ENCODE data around the gene GAA. TPM values are rescaled to one million over a fixed set of nuclear protein-coding genes. Genes with fewer than 3 reads are reported as not detected.

GAA gene
- total RNA-seq, 4 donors from 2014 or later = 42.1 to 131 (median 83.2) TPM

DNA sequence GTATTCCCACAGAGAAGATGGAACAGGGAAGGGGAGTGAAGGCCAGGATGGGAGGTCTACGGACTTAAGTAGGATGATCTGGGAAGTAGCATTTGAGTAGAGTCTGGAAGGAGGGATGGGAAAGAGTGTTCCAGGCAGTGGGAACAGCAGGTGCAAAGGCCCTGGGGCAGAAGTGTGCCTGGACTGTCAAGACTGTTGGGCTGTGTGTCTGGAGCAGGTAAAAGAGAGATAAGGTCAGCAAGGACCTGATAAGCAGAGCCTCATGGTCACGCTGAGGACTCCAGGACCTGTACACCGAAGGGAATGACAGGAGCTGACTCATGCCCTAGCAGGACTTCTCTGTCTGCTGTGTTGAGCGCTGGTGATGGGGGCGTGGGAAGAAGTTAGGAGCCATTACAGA, 67.7 kb downstream of the GAA start:
- 95 to 97% methylated on average over 5 of the region's 5 CpGs for WGBS, 2 donors
- Histone ChIP-seq H3K4me1 (no peaks in the 10 kb centered on the region), H3K36me3 (no peaks in the 10 kb centered on the region), H3K9me3 (no peaks in the 10 kb centered on the region), H3K27me3 (no peaks in the 10 kb centered on the region), H3K27ac (no peak overlapping the region), H3K4me3 (replicated peaks in 1 of 3) (no peak overlapping the region)
- intact Hi-C loops (cut with DNase I) = no loop called here
- no peak for TF ChIP-seq POLR2A (IDR thresholded peaks at IDR 0.05)
- TF ChIP-seq CTCF (IDR thresholded peaks at IDR 0.05) = no peak
- DNase-seq = no peak

MicroRNAs within 50 kb of the gene (microRNA counts, 767-probe panel; counts per million panel counts)
- microRNA hsa-miR-1268b = 0 counts per million in 2 donors

Small RNAs within 50 kb of the gene (microRNA-seq; reads per million reads assigned to microRNA genes)
- gene MIR1268B = not detected

Small RNAs within 50 kb of the gene (small RNA-seq; reads per million reads assigned to genes)
- gene AC087741.2 (not detected), gene MIR1268B (not detected)

Other genes with a start within 250 kb of the GAA start
- gene TBC1D16, start 65.7 kb upstream of the GAA start, total RNA-seq = 10 to 100 TPM; 25.4 to 32.2 (median 29.8) TPM
- 10 to 100 TPM in 2 of 4 donors, 1 to 10 TPM in 2; 6.7 to 17.3 (median 9.4) TPM for gene CCDC40, start 64.9 kb upstream of the GAA start, total RNA-seq
- 10 to 100 TPM; 42.9 to 79.8 (median 47.4) TPM for gene EIF4A3, start 45.5 kb downstream of the GAA start, total RNA-seq
- gene CARD14, start 68.4 kb downstream of the GAA start, total RNA-seq = 1 to 10 TPM in 1 of 4 donors, under 1 TPM in 1, not detected in 2; 0.34 to 3.9 TPM
- 10 to 100 TPM; 31.8 to 48.5 (median 38.2) TPM for gene SGSH, start 118.8 kb downstream of the GAA start, total RNA-seq
- gene SLC26A11, start 118.8 kb downstream of the GAA start, total RNA-seq = 10 to 100 TPM; 25.1 to 65.3 (median 31.7) TPM
- gene RNF213, start 159.3 kb downstream of the GAA start, total RNA-seq = 100 to 1,000 TPM; 107 to 245 (median 187) TPM